Adrenal gland (tissue), 5 donors: Measurements from ENCODE around the gene MBD4.

Experiments used
- POLR2A ChIP-seq, 2 donors: fragments of 450-650 bp; IDR thresholded peaks; one replicate each; pipeline ENCODE4 v1.6.1; 2017; ENCODE audit warnings: antibody characterized with exemption in 2 of 2, mild to moderate bottlenecking in 2 of 2, moderate library complexity in 1 of 2
- TF ChIP-seq, protein P1 (sequence below), 6 experiments: fragments of 450-650 bp in 4 of 6; fragments of 200-600 bp in 2 of 6; sonication (generic) in 1 of 6; IDR thresholded peaks; 1 replicate in 5 of 6; 2 replicates in 1 of 6; pipeline versions ENCODE4 v1.5.1 to v1.8.0; 2016 to 2021; ENCODE audit warnings: antibody characterized with exemption in 6 of 6, mild to moderate bottlenecking in 2 of 6, moderate library complexity in 1 of 6
- donor health status: DM: no; HTN: no; CAD: no.

DNA sequence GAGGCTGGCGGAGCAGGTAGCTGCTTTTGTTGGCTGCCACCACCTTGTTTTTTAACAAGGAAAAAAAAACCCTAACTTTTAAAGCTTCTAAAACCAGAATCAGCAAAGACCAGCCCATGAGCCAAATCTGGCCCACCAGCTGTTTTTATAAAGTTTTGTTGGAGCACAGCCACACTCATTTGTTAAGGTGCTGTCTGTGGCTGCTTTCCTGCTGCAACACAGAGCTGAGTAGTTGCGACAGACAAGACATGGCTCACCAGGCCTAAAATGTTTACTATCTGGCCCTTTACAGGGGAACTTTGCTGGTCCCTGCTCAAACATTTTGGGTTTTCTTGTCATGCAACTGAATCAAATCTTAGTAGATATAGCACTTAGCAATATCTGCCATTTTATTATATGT lies 30.2 kb downstream of the MBD4 start:
- TF ChIP-seq, protein P1, sequence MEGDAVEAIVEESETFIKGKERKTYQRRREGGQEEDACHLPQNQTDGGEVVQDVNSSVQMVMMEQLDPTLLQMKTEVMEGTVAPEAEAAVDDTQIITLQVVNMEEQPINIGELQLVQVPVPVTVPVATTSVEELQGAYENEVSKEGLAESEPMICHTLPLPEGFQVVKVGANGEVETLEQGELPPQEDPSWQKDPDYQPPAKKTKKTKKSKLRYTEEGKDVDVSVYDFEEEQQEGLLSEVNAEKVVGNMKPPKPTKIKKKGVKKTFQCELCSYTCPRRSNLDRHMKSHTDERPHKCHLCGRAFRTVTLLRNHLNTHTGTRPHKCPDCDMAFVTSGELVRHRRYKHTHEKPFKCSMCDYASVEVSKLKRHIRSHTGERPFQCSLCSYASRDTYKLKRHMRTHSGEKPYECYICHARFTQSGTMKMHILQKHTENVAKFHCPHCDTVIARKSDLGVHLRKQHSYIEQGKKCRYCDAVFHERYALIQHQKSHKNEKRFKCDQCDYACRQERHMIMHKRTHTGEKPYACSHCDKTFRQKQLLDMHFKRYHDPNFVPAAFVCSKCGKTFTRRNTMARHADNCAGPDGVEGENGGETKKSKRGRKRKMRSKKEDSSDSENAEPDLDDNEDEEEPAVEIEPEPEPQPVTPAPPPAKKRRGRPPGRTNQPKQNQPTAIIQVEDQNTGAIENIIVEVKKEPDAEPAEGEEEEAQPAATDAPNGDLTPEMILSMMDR (IDR thresholded peaks at IDR 0.05), result no peak
- no peak for TF ChIP-seq POLR2A (IDR thresholded peaks at IDR 0.05)
